ENCODE data around the gene CUL1.

- TF ChIP-seq CTCF (conservative IDR thresholded peaks at IDR 0.05) (no peak), ZFX (IDR thresholded peaks at IDR 0.05) (no peak)
Measured at GRCh38 chr7:148665221-148665620, 33.5 kb upstream of the CUL1 start.
